ENCODE data around the gene PLEKHN1. TPM values are rescaled to one million over a fixed set of nuclear protein-coding genes. Genes with fewer than 3 reads are reported as not detected.
"Not testable (repeated sequence)": the region's sequence is repeated elsewhere in the genome, so short reads cannot be mapped to it uniquely, and the experiment has no call there.

PLEKHN1 gene
- total and polyA plus RNA-seq, 4 experiments from 2014 or later: 0.50 to 2.9 (median 2.2) TPM; not detected in 1

GRCh38 chr1:993379-993995 lies 27.2 kb downstream of the PLEKHN1 start:
- POLR2A ChIA-PET (ENCODE audit: partially characterized antibody): interaction anchor here (1.0 kb wide), 1 partner anchor 70 kb away, joined by 3 read pairs; no protein-coding TSS in a partner anchor
- H3K4me1 Mint-ChIP-seq: peaks cover 4 to 15% (median 5%) of the 10 kb centered on the region in 4 donors
- H3K27ac Mint-ChIP-seq: no peak overlapping the region

GRCh38 chr1:994546-994945 lies 28.3 kb downstream of the PLEKHN1 start:
- H3K36me3 ChIP-seq (ENCODE audit: insufficient read depth, low read length); H3K27ac ChIP-seq (ENCODE audit: low read depth, low read length); intact Hi-C loops (cut with micrococcal nuclease); H3K36me3 Mint-ChIP-seq; H3K4me3 ChIP-seq (ENCODE audit: low read length in 2 of 2); H3K4me3 Mint-ChIP-seq; H3K9me3 ChIP-seq (ENCODE audit: control insufficient read depth in 1 of 2, low read length in 2 of 2); H3K4me1 ChIP-seq (ENCODE audit: insufficient read depth, low read length); DNase-seq: not testable (repeated sequence)
- H3K27ac Mint-ChIP-seq: peak overlapping the region in 1 of 7 donors; percentile 50
- peaks cover 4 to 15% (median 5%) of the 10 kb centered on the region in 4 donors for H3K4me1 Mint-ChIP-seq
- POLR2A ChIA-PET (ENCODE audit: partially characterized antibody): interaction anchor here (1.1 kb wide), 1 partner anchor 18 kb away, joined by 3 read pairs; the partner anchor contains the start of gene ISG15
- CTCF ChIA-PET (ENCODE audit: partially characterized antibody): interaction anchor here (1.2 to 4.0 kb wide), 3 partner anchors 8 to 10 kb away, joined by 3 to 19 read pairs (median 17); no protein-coding TSS in a partner anchor
- peaks cover 18 to 22% of the 10 kb centered on the region in 2 donors for H3K27me3 Mint-ChIP-seq
- peaks cover 0 to 15% (median 8%) of the 10 kb centered on the region in 8 donors for H3K9me3 Mint-ChIP-seq
- H3K27me3 ChIP-seq (ENCODE audit: insufficient read depth, low read length): peaks cover 11% of the 10 kb centered on the region

More at GRCh38 chr1:993379-993995, 27.2 kb downstream of the PLEKHN1 start:
- DNase-seq: no peak
- Histone ChIP-seq H3K4me1 (ENCODE audit: insufficient read depth, low read length) (peaks cover 4% of the 10 kb centered on the region), H3K36me3 (ENCODE audit: insufficient read depth, low read length) (no peaks in the 10 kb centered on the region), H3K27me3 (ENCODE audit: insufficient read depth, low read length) (peaks cover 14% of the 10 kb centered on the region), H3K4me3 (ENCODE audit: low read length in 2 of 2) (no peak overlapping the region), H3K9me3 (ENCODE audit: control insufficient read depth in 1 of 2, low read length in 2 of 2) (no peaks in the 10 kb centered on the region), H3K27ac (ENCODE audit: low read depth, low read length) (no peak overlapping the region)
- CTCF ChIA-PET (ENCODE audit: partially characterized antibody): interaction anchor here (2.2 to 4.0 kb wide), 3 partner anchors 9 to 12 kb away, joined by 10 to 19 read pairs (median 17); partner anchors contain the start of gene PERM1
- Mint-ChIP-seq H3K36me3 (no peaks in the 10 kb centered on the region), H3K9me3 (peaks cover 0 to 15% (median 8%) of the 10 kb centered on the region in 8 donors), H3K4me3 (no peak overlapping the region), H3K27me3 (peaks cover 21 to 25% of the 10 kb centered on the region in 2 donors)
- intact Hi-C loops (cut with micrococcal nuclease): no loop called here

- Histone ChIP-seq H3K9me3 (ENCODE audit: control insufficient read depth in 1 of 2, low read length in 2 of 2) (no peaks in the 10 kb centered on the region), H3K27me3 (ENCODE audit: insufficient read depth, low read length) (peaks cover 13% of the 10 kb centered on the region), H3K4me1 (ENCODE audit: insufficient read depth, low read length) (peaks cover 16% of the 10 kb centered on the region), H3K36me3 (ENCODE audit: insufficient read depth, low read length) (no peaks in the 10 kb centered on the region), H3K27ac (ENCODE audit: low read depth, low read length) (no peak overlapping the region), H3K4me3 (ENCODE audit: low read length in 2 of 2) (no peak overlapping the region)
- peaks cover 5 to 19% (median 6%) of the 10 kb centered on the region in 4 donors for H3K4me1 Mint-ChIP-seq
- H3K9me3 Mint-ChIP-seq: peaks cover 0 to 14% (median 8%) of the 10 kb centered on the region in 8 donors
- H3K4me3 Mint-ChIP-seq: peak overlapping the region in 2 of 8 donors; percentile 13 to 39
- intact Hi-C loops (cut with micrococcal nuclease): no loop called here
- no peaks in the 10 kb centered on the region for H3K36me3 Mint-ChIP-seq
- H3K27me3 Mint-ChIP-seq: peaks cover 20 to 25% of the 10 kb centered on the region in 2 donors
- no peak for DNase-seq
- CTCF ChIA-PET (ENCODE audit: partially characterized antibody): interaction anchor here (1.2 kb wide), 1 partner anchor 9 kb away, joined by 3 read pairs; no protein-coding TSS in a partner anchor
- H3K27ac Mint-ChIP-seq: peak overlapping the region in 2 of 7 donors; percentile 29 to 58
- POLR2A ChIA-PET (ENCODE audit: partially characterized antibody): interaction anchor here (1.1 kb wide), 1 partner anchor 17 kb away, joined by 3 read pairs; the partner anchor contains the start of gene ISG15
Measured at GRCh38 chr1:995665-996633, 29.7 kb downstream of the PLEKHN1 start.

- Mint-ChIP-seq H3K36me3 (no peaks in the 10 kb centered on the region), H3K9me3 (peaks cover 0 to 6% (median 4%) of the 10 kb centered on the region in 8 donors), H3K4me3 (peak overlapping the region in 2 of 8 donors; percentile 46 to 70), H3K27ac (peak overlapping the region in 1 of 7 donors; percentile 57), H3K27me3 (peaks cover 17 to 26% of the 10 kb centered on the region in 2 donors), H3K4me1 (peaks cover 4 to 21% (median 5%) of the 10 kb centered on the region in 4 donors)
- DNase-seq: no peak
- Histone ChIP-seq H3K36me3 (ENCODE audit: insufficient read depth, low read length) (no peaks in the 10 kb centered on the region), H3K4me1 (ENCODE audit: insufficient read depth, low read length) (peaks cover 27% of the 10 kb centered on the region), H3K27me3 (ENCODE audit: insufficient read depth, low read length) (peaks cover 21% of the 10 kb centered on the region), H3K4me3 (ENCODE audit: low read length in 2 of 2) (no peak overlapping the region), H3K27ac (ENCODE audit: low read depth, low read length) (no peak overlapping the region), H3K9me3 (ENCODE audit: control insufficient read depth in 1 of 2, low read length in 2 of 2) (no peaks in the 10 kb centered on the region)
- intact Hi-C loops (cut with micrococcal nuclease): no loop called here
- ChIA-PET POLR2A (ENCODE audit: partially characterized antibody) (interaction anchor here (3.1 kb wide), 1 partner anchor 17 kb away, joined by 11 read pairs; the partner anchor contains the start of gene ISG15), CTCF (ENCODE audit: partially characterized antibody) (interaction anchor here (0.8 kb wide), 1 partner anchor 67 kb away, joined by 3 read pairs; no protein-coding TSS in a partner anchor)
Measured at GRCh38 chr1:996851-997712, 30.8 kb downstream of the PLEKHN1 start.

GRCh38 chr1:997713-997992 lies 31.4 kb downstream of the PLEKHN1 start:
- ChIA-PET CTCF (ENCODE audit: partially characterized antibody) (interaction anchor here (0.8 kb wide), 1 partner anchor 66 kb away, joined by 3 read pairs; no protein-coding TSS in a partner anchor), POLR2A (ENCODE audit: partially characterized antibody) (interaction anchor here (3.1 kb wide), 1 partner anchor 16 kb away, joined by 11 read pairs; the partner anchor contains the start of gene ISG15)
- Histone ChIP-seq H3K27me3 (ENCODE audit: insufficient read depth, low read length) (peaks cover 25% of the 10 kb centered on the region), H3K36me3 (ENCODE audit: insufficient read depth, low read length) (no peaks in the 10 kb centered on the region), H3K4me1 (ENCODE audit: insufficient read depth, low read length) (peaks cover 27% of the 10 kb centered on the region), H3K9me3 (ENCODE audit: control insufficient read depth in 1 of 2, low read length in 2 of 2) (no peaks in the 10 kb centered on the region), H3K27ac (ENCODE audit: low read depth, low read length) (no peak overlapping the region), H3K4me3 (ENCODE audit: low read length in 2 of 2) (no peak overlapping the region)
- Mint-ChIP-seq H3K4me1 (peaks cover 4 to 21% (median 5%) of the 10 kb centered on the region in 4 donors), H3K27ac (peak overlapping the region in 1 of 7 donors; percentile 57), H3K9me3 (peaks cover 0 to 2% (median under 1%) of the 10 kb centered on the region in 8 donors), H3K36me3 (no peaks in the 10 kb centered on the region), H3K27me3 (peaks cover 14 to 23% of the 10 kb centered on the region in 2 donors), H3K4me3 (no peak overlapping the region)
- intact Hi-C loops (cut with micrococcal nuclease): no loop called here
- no peak for DNase-seq

- H3K27me3 ChIP-seq (ENCODE audit: insufficient read depth, low read length): peaks cover 25% of the 10 kb centered on the region
- Mint-ChIP-seq H3K9me3 (no peaks in the 10 kb centered on the region), H3K27me3 (peaks cover 18 to 23% of the 10 kb centered on the region in 2 donors), H3K4me3 (peak overlapping the region in 1 of 8 donors; percentile 15), H3K36me3 (no peaks in the 10 kb centered on the region), H3K27ac (no peak overlapping the region), H3K4me1 (peaks cover 4 to 21% (median 5%) of the 10 kb centered on the region in 4 donors)
- H3K4me1 ChIP-seq (ENCODE audit: insufficient read depth, low read length): peaks cover 27% of the 10 kb centered on the region
- H3K4me3 ChIP-seq (ENCODE audit: low read length in 2 of 2): no peak overlapping the region
- no peak overlapping the region for H3K27ac ChIP-seq (ENCODE audit: low read depth, low read length)
- no peaks in the 10 kb centered on the region for H3K9me3 ChIP-seq (ENCODE audit: control insufficient read depth in 1 of 2, low read length in 2 of 2)
- no peak for DNase-seq
- CTCF ChIA-PET (ENCODE audit: partially characterized antibody): interaction anchor here (0.8 kb wide), 1 partner anchor 66 kb away, joined by 3 read pairs; no protein-coding TSS in a partner anchor
- intact Hi-C loops (cut with micrococcal nuclease): no loop called here
- H3K36me3 ChIP-seq (ENCODE audit: insufficient read depth, low read length): no peaks in the 10 kb centered on the region
- POLR2A ChIA-PET (ENCODE audit: partially characterized antibody): interaction anchor here (3.1 kb wide), 1 partner anchor 15 kb away, joined by 11 read pairs; the partner anchor contains the start of gene ISG15
Measured at GRCh38 chr1:997993-998744, 31.9 kb downstream of the PLEKHN1 start.

Data from CD4-positive, alpha-beta memory T cell (primary cell).